GM12878 (cell line): ENCODE data around the gene MYO1C. TPM values are rescaled to one million over a fixed set of nuclear protein-coding genes. Genes with fewer than 3 reads are reported as not detected.

Experiments
- ATAC-seq: fragments of 200-7000 bp; cut with Tn5 transposase; 3 replicates; pipeline ENCODE4 v1.9.1; 2020; ENCODE audit warnings: mild to moderate bottlenecking, moderate library complexity
- BruUV-seq: library from RNA; stranded (reverse); fragments of 400-500 nt; replicated peaks from 2 replicates; lab custom pipeline; 2021; lab: Mats Ljungman, UMichigan
- CTCF ChIA-PET: fragments of 300-600 bp; sonication (Branson Sonifier 250); formaldehyde crosslinking; extraction: SDS; loops from one replicate; lab custom pipeline; 2021; ENCODE audit warnings: inconsistent platforms; lab: Yijun Ruan, JAX
- POLR2A ChIA-PET: fragments of 350-600 bp; formaldehyde crosslinking; extraction: SDS; loops from one replicate; lab custom pipeline; 2021; ENCODE audit warnings: inconsistent platforms; lab: Charles Lee
- RAD21 ChIA-PET: fragments of 300-600 bp; sonication (Branson Sonifier 250); formaldehyde crosslinking; loops from one replicate; lab custom pipeline; 2023; ENCODE audit warnings: antibody characterized with exemption; ENCODE audit not compliant: unreplicated experiment; lab: Charles Lee
- SMC1A ChIA-PET: fragments of 300-600 bp; sonication (Branson Sonifier 250); formaldehyde crosslinking; loops from one replicate; lab custom pipeline; 2023; ENCODE audit not compliant: unreplicated experiment, uncharacterized antibody; lab: Charles Lee
- DNase-seq: peaks from one replicate; pipeline ENCODE4 v3.0.0-alpha.2; 2011; ENCODE audit warnings: low read depth, low spot score
- FAIRE-seq: peaks from 3 replicates; lab custom pipeline; 2011; peaks lifted over from hg19 to GRCh38; lab: Jason Lieb, UNC
- H2AFZ ChIP-seq: 2 replicates; pipeline ENCODE4 v1.6.0; 2011; ENCODE audit warnings: low read depth, low read length, control low read depth; ENCODE audit not compliant: control insufficient read depth
- H3K27ac ChIP-seq: 2 replicates; pipeline ENCODE4 v1.5.1; 2011; ENCODE audit warnings: control low read depth; ENCODE audit not compliant: control insufficient read depth, insufficient read depth
- H3K27me3 ChIP-seq, 2 experiments: replicated peaks in 1 of 2; 2 replicates each; pipeline versions ENCODE4 v1.6.0 to v1.6.1; 2011; ENCODE audit warnings: low read length in 1 of 2; ENCODE audit not compliant: control insufficient read depth in 2 of 2, insufficient read depth in 2 of 2
- H3K36me3 ChIP-seq, 2 experiments: 2 replicates each; pipeline ENCODE4 v1.5.1; 2011; ENCODE audit warnings: low read length in 1 of 2; ENCODE audit not compliant: control insufficient read depth in 2 of 2, insufficient read depth in 2 of 2
- H3K4me1 ChIP-seq: 2 replicates; pipeline ENCODE4 v1.6.1; 2011; ENCODE audit warnings: mild to moderate bottlenecking, low read length, moderate library complexity, mixed read lengths; ENCODE audit not compliant: control insufficient read depth, insufficient read depth
- H3K4me2 ChIP-seq: 2 replicates; pipeline ENCODE4 v1.6.0; 2011; ENCODE audit warnings: control low read depth; ENCODE audit not compliant: control insufficient read depth, insufficient read depth
- H3K4me3 ChIP-seq: fragments of 200-600 bp; sonication (generic); 2 replicates; pipeline ENCODE4 v1.5.1; 2016
- H3K79me2 ChIP-seq: 2 replicates; pipeline ENCODE4 v1.6.0; 2011; ENCODE audit warnings: low read length; ENCODE audit not compliant: control insufficient read depth, insufficient read depth
- H3K9ac ChIP-seq: 2 replicates; pipeline ENCODE4 v1.8.0; 2011; ENCODE audit warnings: low read length, control low read depth, mixed read lengths; ENCODE audit not compliant: control insufficient read depth, insufficient read depth
- H3K9me3 ChIP-seq: replicated peaks from 3 replicates; pipeline ENCODE4 v1.5.1; 2011; ENCODE audit warnings: mild to moderate bottlenecking, low read length; ENCODE audit not compliant: control insufficient read depth, insufficient read depth
- H4K20me1 ChIP-seq: 2 replicates; pipeline ENCODE4 v1.6.0; 2011; ENCODE audit not compliant: control insufficient read depth, insufficient read depth
- BACH1 ChIP-seq: fragments of 450-650 bp; IDR thresholded peaks from 2 replicates; pipeline ENCODE4 v1.6.1; 2017; ENCODE audit warnings: mild to moderate bottlenecking, borderline replicate concordance
- CHD1 ChIP-seq: IDR thresholded peaks from 2 replicates; pipeline ENCODE4 v1.6.1; 2012; ENCODE audit warnings: low read depth, low read length, improper control_type of control experiment
- EED ChIP-seq: sonication (generic); IDR thresholded peaks from 2 replicates; pipeline ENCODE4 v1.6.1; 2016; ENCODE audit warnings: antibody characterized with exemption, low read depth
- FOXM1 ChIP-seq: IDR thresholded peaks from 2 replicates; pipeline ENCODE4 v1.6.1; 2012; ENCODE audit warnings: low read depth, mild to moderate bottlenecking, inconsistent platforms, low read length, moderate library complexity
- HDGF ChIP-seq: fragments of 450-650 bp; IDR thresholded peaks from 2 replicates; pipeline ENCODE4 v1.6.1; 2016; ENCODE audit warnings: antibody characterized with exemption
- KAT2A ChIP-seq: conservative IDR thresholded peaks from 2 replicates; pipeline ENCODE4 v1.6.1; 2011; ENCODE audit warnings: low read depth, low read length; ENCODE audit not compliant: control insufficient read depth
- SMAD1 ChIP-seq: fragments of 450-650 bp; IDR thresholded peaks from 2 replicates; pipeline ENCODE4 v1.6.1; 2018; ENCODE audit warnings: mild to moderate bottlenecking, low read depth; ENCODE audit not compliant: partially characterized antibody
- SRF ChIP-seq, 2 experiments: IDR thresholded peaks; 2 replicates each; pipeline ENCODE4 v1.6.1; 2011; ENCODE audit warnings: low read depth in 2 of 2, low read length in 2 of 2, mild to moderate bottlenecking in 1 of 2, moderate library complexity in 1 of 2
- SUPT20H ChIP-seq: IDR thresholded peaks from 2 replicates; pipeline ENCODE4 v1.6.1; 2011; ENCODE audit warnings: low read depth, mild to moderate bottlenecking, low read length, moderate library complexity, borderline replicate concordance; ENCODE audit not compliant: control insufficient read depth
- USF1 ChIP-seq: IDR thresholded peaks from 2 replicates; pipeline ENCODE4 v1.6.1; 2011; ENCODE audit warnings: borderline replicate concordance, low read depth, mild to moderate bottlenecking, moderate library complexity, mixed read lengths, low read length; ENCODE audit not compliant: insufficient read depth; ENCODE audit errors: extremely low read length
- YBX1 ChIP-seq: fragments of 450-650 bp; IDR thresholded peaks from 2 replicates; pipeline ENCODE4 v1.6.1; 2016; ENCODE audit warnings: antibody characterized with exemption
- ZNF207 ChIP-seq: fragments of 450-650 bp; IDR thresholded peaks from 2 replicates; pipeline ENCODE4 v1.6.1; 2014; ENCODE audit warnings: antibody characterized with exemption, mild to moderate bottlenecking, borderline replicate concordance
- ZNF592 ChIP-seq: fragments of 450-650 bp; IDR thresholded peaks from 2 replicates; pipeline ENCODE4 v1.6.1; 2017; ENCODE audit warnings: mild to moderate bottlenecking, moderate library complexity
- WGBS: methylation state at CpG from one replicate; pipeline ENCODE4 v1.1.6; 2016; ENCODE audit warnings: low lambda C conversion rate; ENCODE audit not compliant: insufficient replicate concordance, insufficient coverage; ENCODE audit errors: missing lambda C conversion rate; 5-methylcytosine and 5-hydroxymethylcytosine counted together
- in situ Hi-C: fragments of 300-500 bp; cut with MboI; formaldehyde crosslinking; loops from 9 replicates; pipeline ENCODE4 v1.14.3; 2018; ENCODE audit warnings: mixed read lengths
- intact Hi-C: fragments of 100-400 bp; cut with micrococcal nuclease; formaldehyde crosslinking; loops from one replicate; pipeline ENCODE4 v1.14.2; 2022; ENCODE audit not compliant: unreplicated experiment
- polyA plus RNA-seq, 11 experiments: library from polyadenylated mRNA; depleted of rRNA in 4 of 11; unstranded in 6 of 11; stranded (reverse) in 5 of 11; fragments of >200 nt; fragmentation: Nextera tagmentation in 4 of 11; fragmentation: Illumina TruSeq in 1 of 11; extraction: Ambion mirVana in 4 of 11; extraction: Trizol in 1 of 11; gene quantifications; 1 replicate in 1 of 11; 2 replicates in 10 of 11; pipeline versions ENCODE4 v1.2.1 to v1.2.3, GENCODE V29; 2011 to 2016; ENCODE audit warnings: inconsistent platforms in 2 of 11, missing spikeins in 2 of 11, low read depth in 1 of 11
- total RNA-seq, 4 experiments: library from RNA; depleted of rRNA in 3 of 4; stranded (reverse); fragments of >200 nt in 3 of 4; fragmentation: Illumina TruSeq in 1 of 4; extraction: Trizol in 1 of 4; gene quantifications; 2 replicates each; pipeline versions ENCODE4 v1.2.1 to v1.2.3, GENCODE V29; 2013 to 2021

Gene MYO1C
- total and polyA plus RNA-seq, 10 of the 15 experiments (the other 5 are each of a cell fraction or from before 2014, with no cell fraction given): 1.2 to 92.0 (median 36.6) TPM

DNA sequence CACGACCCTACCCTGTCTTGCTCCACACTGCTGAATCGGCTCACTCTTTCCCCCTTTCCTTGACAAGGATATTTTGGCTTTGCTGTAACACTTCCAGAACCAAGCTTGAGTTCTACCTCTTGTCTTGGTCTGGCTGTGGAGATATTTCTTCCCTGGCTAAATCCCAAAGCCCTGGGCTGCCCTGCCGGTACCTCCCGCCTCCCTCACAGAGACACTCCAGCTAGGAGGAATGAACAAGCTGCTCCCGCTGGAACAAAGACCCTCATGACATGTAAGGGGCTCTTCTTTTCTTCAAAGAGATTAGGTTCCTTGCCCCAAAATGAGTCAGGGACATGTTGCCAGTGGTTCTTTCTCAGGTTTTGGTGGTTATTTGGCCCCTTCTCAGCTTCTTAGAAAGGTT lies 13.1 kb upstream of the MYO1C start:
- in situ Hi-C loops (no loop called here), intact Hi-C loops (no loop called here)
- RAD21 ChIA-PET: no interaction called here
- WGBS: 64% methylated on average over 5 of the region's 5 CpGs
- DNase-seq (no peak), ATAC-seq (no peak), FAIRE-seq (no peak)
- H4K20me1 ChIP-seq: no peaks in the 10 kb centered on the region
- CTCF ChIA-PET: interaction anchor here (1.4 to 1.6 kb wide), 2 partner anchors 10 to 140 kb away, joined by 6 read pairs; no protein-coding TSS in a partner anchor
- no peak overlapping the region for H3K4me3 ChIP-seq
- no peaks in the 10 kb centered on the region; a peak in 1 of 4 replicates for H3K36me3 ChIP-seq
- no peak overlapping the region for H3K4me2 ChIP-seq
- H3K27me3 ChIP-seq: no peaks in the 10 kb centered on the region
- POLR2A ChIA-PET: no interaction called here
- H3K27ac ChIP-seq: no peak overlapping the region
- no peak overlapping the region for H2AFZ ChIP-seq
- no peaks in the 10 kb centered on the region for H3K9me3 ChIP-seq
- TF ChIP-seq CHD1 (no peak), ZNF592 (no peak), HDGF (no peak), EED (no peak), SUPT20H (no peak), BACH1 (no peak), FOXM1 (no peak), KAT2A (no peak), SMAD1 (no peak), YBX1 (no peak), SRF (IDR thresholded peaks at IDR 0.05; ENCODE audit: low read depth in 2 of 2, low read length in 2 of 2) (no peak), ZNF207 (no peak), USF1 (no peak)
- no peaks in the 10 kb centered on the region for H3K79me2 ChIP-seq
- no TSS peak for BruUV-seq
- SMC1A ChIA-PET: no interaction called here
- H3K4me1 ChIP-seq: no peaks in the 10 kb centered on the region
- no peak overlapping the region for H3K9ac ChIP-seq
